ENCODE data around the gene SNAP23. TPM values are rescaled to one million over a fixed set of nuclear protein-coding genes. Genes with fewer than 3 reads are reported as not detected.

The SNAP23 gene
- total RNA-seq, 4 donors from 2014 or later = 79.1 to 155 (median 84.2) TPM

GRCh38 chr15:42528970-42529369 lies 33.5 kb downstream of the SNAP23 start:
- no peak for TF ChIP-seq CTCF (IDR thresholded peaks at IDR 0.05)
- no peak for TF ChIP-seq POLR2A (IDR thresholded peaks at IDR 0.05)
- Histone ChIP-seq H3K9me3 (no peaks in the 10 kb centered on the region), H3K36me3 (peaks cover 0 to 2% of the 10 kb centered on the region in 2 donors), H3K4me1 (no peaks in the 10 kb centered on the region), H3K27me3 (no peaks in the 10 kb centered on the region), H3K27ac (no peak overlapping the region), H3K4me3 (no peak overlapping the region)
- intact Hi-C loops (cut with DNase I; ENCODE audit: low total_unique reads) = no loop called here
- DNase-seq = no peak

GRCh38 chr15:42533246-42533645 lies 37.8 kb downstream of the SNAP23 start:
- H3K4me3 ChIP-seq = no peak overlapping the region
- H3K27me3 ChIP-seq = no peaks in the 10 kb centered on the region
- TF ChIP-seq CTCF (IDR thresholded peaks at IDR 0.05) = no peak
- no peak for TF ChIP-seq POLR2A (IDR thresholded peaks at IDR 0.05)
- intact Hi-C loops (cut with DNase I; ENCODE audit: low total_unique reads) = no loop called here
- no peaks in the 10 kb centered on the region for H3K9me3 ChIP-seq
- no peak overlapping the region for H3K27ac ChIP-seq
- no peak for DNase-seq
- no peaks in the 10 kb centered on the region for H3K4me1 ChIP-seq
- peaks cover 0 to 2% of the 10 kb centered on the region in 2 donors for H3K36me3 ChIP-seq

GRCh38 chr15:42544853-42545629 lies 49.6 kb downstream of the SNAP23 start:
- Histone ChIP-seq H3K4me3 (no peak overlapping the region), H3K27ac (no peak overlapping the region), H3K9me3 (no peaks in the 10 kb centered on the region), H3K36me3 (no peaks in the 10 kb centered on the region), H3K4me1 (peaks cover 0 to 7% of the 10 kb centered on the region in 2 donors), H3K27me3 (no peaks in the 10 kb centered on the region)
- TF ChIP-seq POLR2A (IDR thresholded peaks at IDR 0.05) (no peak), CTCF (IDR thresholded peaks at IDR 0.05) (no peak)
- no peak for DNase-seq
- intact Hi-C loops (cut with DNase I; ENCODE audit: low total_unique reads) = no loop called here

- Histone ChIP-seq H3K36me3 (no peaks in the 10 kb centered on the region), H3K27ac (peak overlapping the region; percentile 91 to 92)
- no peak for TF ChIP-seq CTCF (IDR thresholded peaks at IDR 0.05)
- no peak for TF ChIP-seq POLR2A (IDR thresholded peaks at IDR 0.05)
Measured at GRCh38 chr15:42547918-42548248, 52.4 kb downstream of the SNAP23 start.

GRCh38 chr15:42548249-42549031 lies 53.0 kb downstream of the SNAP23 start, which contains the start of the genes HAUS2 and LRRC57:
TSS of gene HAUS2 (plus strand) at chr15:42548838. CDS start at chr15:42548873, 35 bp downstream.
TSS of gene LRRC57 (minus strand) at chr15:42548793. CDS start at chr15:42548434, 359 bp downstream.
- intact Hi-C loops (cut with DNase I; ENCODE audit: low total_unique reads) = no loop called here
- Histone ChIP-seq H3K9me3 (no peaks in the 10 kb centered on the region), H3K27me3 (no peaks in the 10 kb centered on the region), H3K36me3 (no peaks in the 10 kb centered on the region), H3K4me1 (peaks cover 0 to 7% of the 10 kb centered on the region in 2 donors), H3K27ac (peak within 1 kb of the TSS; percentile 91 to 92), H3K4me3 (peak within 1 kb of the TSS; percentile 71 to 77)
- peak; percentile 83 to 86 for DNase-seq
- TF ChIP-seq POLR2A (IDR thresholded peaks at IDR 0.05) (peak; percentile 88 to 94), CTCF (IDR thresholded peaks at IDR 0.05) (peak in 2 of 4 experiments; percentile 3 to 24)

More at GRCh38 chr15:42547918-42548248, 52.4 kb downstream of the SNAP23 start:
- intact Hi-C loops (cut with DNase I; ENCODE audit: low total_unique reads) = no loop called here
- DNase-seq = no peak
- H3K9me3 ChIP-seq = no peaks in the 10 kb centered on the region
- peak overlapping the region; percentile 71 to 77 for H3K4me3 ChIP-seq
- H3K27me3 ChIP-seq = no peaks in the 10 kb centered on the region
- H3K4me1 ChIP-seq = peaks cover 0 to 7% of the 10 kb centered on the region in 2 donors
